Measurements from ENCODE around the gene DDX42. TPM values are rescaled to one million over a fixed set of nuclear protein-coding genes. Genes with fewer than 3 reads are reported as not detected.

The DDX42 gene
- total and polyA plus RNA-seq, 9 of the 15 experiments (the other 6 are each of a cell fraction or from before 2014, with no cell fraction given) = 16.5 to 149 (median 87.6) TPM

GRCh38 chr17:63843910-63844677, 70.1 kb downstream of the DDX42 start (continued):
- TF ChIP-seq CBX2 (IDR thresholded peaks at IDR 0.05; ENCODE audit: insufficient read depth, low read length, poor library complexity, severe bottlenecking) (no peak), NFIX (CRISPR knock-in tag; IDR thresholded peaks at IDR 0.05; ENCODE audit: low read depth) (no peak), ETV5 (CRISPR knock-in tag; IDR thresholded peaks at IDR 0.05; ENCODE audit: low read depth) (no peak; the same call in 1 of the 2 replicates), VEZF1 (CRISPR knock-in tag; IDR thresholded peaks at IDR 0.05) (0 out of 2 replicates have a peak, but pooled peaks have one; percentile 15), THRAP3 (IDR thresholded peaks at IDR 0.05; ENCODE audit: borderline replicate concordance) (no peak), FOSL1 (tag; conservative IDR thresholded peaks at IDR 0.05) (no peak), ZNF277 (CRISPR knock-in tag; IDR thresholded peaks at IDR 0.05; ENCODE audit: borderline replicate concordance) (no peak), CXXC5 (CRISPR knock-in tag; IDR thresholded peaks at IDR 0.05) (0 out of 2 replicates have a peak, but pooled peaks have one; percentile 9), TAF9B (IDR thresholded peaks at IDR 0.05; ENCODE audit: partially characterized antibody) (no peak), MITF (IDR thresholded peaks at IDR 0.05) (no peak), LARP7 (IDR thresholded peaks at IDR 0.05) (no peak), CCNT2 (IDR thresholded peaks at IDR 0.05; ENCODE audit: borderline replicate concordance, extremely low read depth, insufficient read length, low read depth, low read length) (no peak), ZNF436 (CRISPR knock-in tag; IDR thresholded peaks at IDR 0.05) (no peak), ZNF511 (CRISPR knock-in tag; IDR thresholded peaks at IDR 0.05) (no peak), HMBOX1 (IDR thresholded peaks at IDR 0.05) (peak; percentile 85), RFX1 (IDR thresholded peaks at IDR 0.05) (no peak), ATF1 (CRISPR knock-in tag; IDR thresholded peaks at IDR 0.05) (no peak), ATF1 (tag; IDR thresholded peaks at IDR 0.05) (no peak), ZNF76 (CRISPR knock-in tag; IDR thresholded peaks at IDR 0.05; ENCODE audit: borderline replicate concordance) (no peak), POLR2AphosphoS5 (IDR thresholded peaks at IDR 0.05; ENCODE audit: control insufficient read depth, insufficient read depth, low read depth, low read length) (peak; percentile 27; the same call in 1 of the 2 replicates), MCM5 (IDR thresholded peaks at IDR 0.05; ENCODE audit: low read depth) (no peak), JUND (IDR thresholded peaks at IDR 0.05; ENCODE audit: borderline replicate concordance, low read depth, low read length) (no peak), JUND (tag; IDR thresholded peaks at IDR 0.05; ENCODE audit: borderline replicate concordance, low read depth, low read length) (no peak)
